WTC11 (cell line): ENCODE results near the gene BNC2.

ENCODE experiments used
- CREB1 ChIP-seq: sonication (generic); formaldehyde crosslinking; IDR thresholded peaks from 2 replicates; pipeline ENCODE4 v1.8.0; 2023; ENCODE audit warnings: mild to moderate bottlenecking, missing genetic modification reagents
- CTCF ChIP-seq: fragments of 200-600 bp; IDR thresholded peaks from 2 replicates; pipeline ENCODE4 v1.8.0; 2022; ENCODE audit warnings: antibody characterized with exemption
- GTF2I ChIP-seq: fragments of 250-450 bp; sonication (Bioruptor Pico); conservative IDR thresholded peaks from 2 replicates; pipeline ENCODE4 v1.4.0; 2021; ENCODE audit warnings: mild to moderate bottlenecking
- NFE2L1 ChIP-seq: sonication (generic); formaldehyde crosslinking; IDR thresholded peaks from 2 replicates; pipeline ENCODE4 v1.8.1; 2023; ENCODE audit warnings: missing genetic modification reagents
- TP53 ChIP-seq: sonication (generic); formaldehyde crosslinking; IDR thresholded peaks from 2 replicates; pipeline ENCODE4 v1.8.1; 2023; ENCODE audit warnings: mild to moderate bottlenecking, missing genetic modification reagents
- TF ChIP-seq, protein P1 (sequence below): sonication (generic); formaldehyde crosslinking; IDR thresholded peaks from 2 replicates; pipeline ENCODE4 v1.8.0; 2022; ENCODE audit warnings: mild to moderate bottlenecking, missing genetic modification reagents

GRCh38 chr9:16787724-16788123 is 82.7 kb downstream of the BNC2 start:
- no peak for TF ChIP-seq CTCF
- TF ChIP-seq CREB1: no peak
- no peak for TF ChIP-seq GTF2I (CRISPR knock-in tag)
- TF ChIP-seq, protein P1, sequence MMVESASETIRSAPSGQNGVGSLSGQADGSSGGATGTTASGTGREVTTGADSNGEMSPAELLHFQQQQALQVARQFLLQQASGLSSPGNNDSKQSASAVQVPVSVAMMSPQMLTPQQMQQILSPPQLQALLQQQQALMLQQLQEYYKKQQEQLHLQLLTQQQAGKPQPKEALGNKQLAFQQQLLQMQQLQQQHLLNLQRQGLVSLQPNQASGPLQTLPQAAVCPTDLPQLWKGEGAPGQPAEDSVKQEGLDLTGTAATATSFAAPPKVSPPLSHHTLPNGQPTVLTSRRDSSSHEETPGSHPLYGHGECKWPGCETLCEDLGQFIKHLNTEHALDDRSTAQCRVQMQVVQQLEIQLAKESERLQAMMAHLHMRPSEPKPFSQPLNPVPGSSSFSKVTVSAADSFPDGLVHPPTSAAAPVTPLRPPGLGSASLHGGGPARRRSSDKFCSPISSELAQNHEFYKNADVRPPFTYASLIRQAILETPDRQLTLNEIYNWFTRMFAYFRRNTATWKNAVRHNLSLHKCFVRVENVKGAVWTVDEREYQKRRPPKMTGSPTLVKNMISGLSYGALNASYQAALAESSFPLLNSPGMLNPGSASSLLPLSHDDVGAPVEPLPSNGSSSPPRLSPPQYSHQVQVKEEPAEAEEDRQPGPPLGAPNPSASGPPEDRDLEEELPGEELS: no peak
- TF ChIP-seq TP53 (CRISPR knock-in tag): no peak
- TF ChIP-seq NFE2L1 (CRISPR knock-in tag): no peak
